Activated naive CD8-positive, alpha-beta T cell treated with anti-CD3 and anti-CD28 coated beads for 36 hours (primary cell): ENCODE data around the gene RUFY2. TPM values are rescaled to one million over a fixed set of nuclear protein-coding genes. Genes with fewer than 3 reads are reported as not detected.
A peak's percentile ranks its signal among the peaks of the same experiment; 100 is the strongest.
"Not testable (repeated sequence)": the region's sequence is repeated elsewhere in the genome, so short reads cannot be mapped to it uniquely, and the experiment has no call there.

ENCODE experiments used
- DNase-seq: peaks from one replicate; pipeline ENCODE4 v3.0.0; 2021
- H3K27ac Mint-ChIP-seq: one replicate; pipeline ENCODE4 v1.8.0; 2022; ENCODE audit warnings: mild to moderate bottlenecking, moderate library complexity, mixed read lengths
- H3K27me3 Mint-ChIP-seq: one replicate; pipeline ENCODE4 v1.8.0; 2022; ENCODE audit warnings: mild to moderate bottlenecking, mixed read lengths
- H3K36me3 Mint-ChIP-seq: one replicate; pipeline ENCODE4 v1.8.0; 2021; ENCODE audit warnings: mild to moderate bottlenecking, mixed read lengths
- H3K4me1 Mint-ChIP-seq: one replicate; pipeline ENCODE4 v1.8.0; 2021; ENCODE audit warnings: mixed read lengths
- H3K4me3 Mint-ChIP-seq: one replicate; pipeline ENCODE4 v1.8.0; 2022; ENCODE audit warnings: mild to moderate bottlenecking, moderate library complexity, mixed read lengths
- H3K9me3 Mint-ChIP-seq: one replicate; pipeline ENCODE4 v1.8.0; 2022; ENCODE audit warnings: mixed read lengths
- total RNA-seq, 2 experiments: library from RNA; stranded (reverse); gene quantifications; one replicate each; pipeline ENCODE4 v1.2.3, GENCODE V29; 2021

RUFY2 gene
- total RNA-seq, 2 experiments from 2014 or later, result 7.1 TPM

- H3K9me3 Mint-ChIP-seq, result peaks cover 15% of the 10 kb centered on the region
- no peak overlapping the region for H3K27ac Mint-ChIP-seq
- no peak overlapping the region for H3K4me3 Mint-ChIP-seq
Measured at GRCh38 chr10:68318331-68319059, 88.6 kb downstream of the RUFY2 start.

GRCh38 chr10:68315582-68315981 is 91.5 kb downstream of the RUFY2 start:
- H3K4me1 Mint-ChIP-seq, result peaks cover 11% of the 10 kb centered on the region
- no peak for DNase-seq
- no peaks in the 10 kb centered on the region for H3K27me3 Mint-ChIP-seq
- H3K27ac Mint-ChIP-seq, result no peak overlapping the region
- peaks cover 16% of the 10 kb centered on the region for H3K9me3 Mint-ChIP-seq
- H3K4me3 Mint-ChIP-seq, result no peak overlapping the region
- H3K36me3 Mint-ChIP-seq, result peaks cover 9% of the 10 kb centered on the region

More at GRCh38 chr10:68318331-68319059, 88.6 kb downstream of the RUFY2 start:
- no peaks in the 10 kb centered on the region for H3K27me3 Mint-ChIP-seq
- H3K36me3 Mint-ChIP-seq, result peaks cover 9% of the 10 kb centered on the region
- H3K4me1 Mint-ChIP-seq, result peaks cover 9% of the 10 kb centered on the region
- no peak for DNase-seq

- H3K27me3 Mint-ChIP-seq, result not testable (repeated sequence)
- Mint-ChIP-seq H3K27ac (peak overlapping the region; percentile 20), H3K9me3 (peaks cover 16% of the 10 kb centered on the region)
Measured at GRCh38 chr10:68314930-68315329, 92.1 kb downstream of the RUFY2 start.

GRCh38 chr10:68310531-68310930 is 96.5 kb downstream of the RUFY2 start:
- Mint-ChIP-seq H3K36me3 (peaks cover 1% of the 10 kb centered on the region), H3K9me3 (peaks cover 3% of the 10 kb centered on the region), H3K27ac (no peak overlapping the region), H3K4me3 (no peak overlapping the region), H3K4me1 (peaks cover 9% of the 10 kb centered on the region), H3K27me3 (no peaks in the 10 kb centered on the region)
- DNase-seq, result no peak

More at GRCh38 chr10:68314930-68315329, 92.1 kb downstream of the RUFY2 start:
- not testable (repeated sequence) for H3K36me3 Mint-ChIP-seq, H3K4me3 Mint-ChIP-seq, DNase-seq
- peaks cover 11% of the 10 kb centered on the region for H3K4me1 Mint-ChIP-seq

GRCh38 chr10:68305854-68306253 is 101.2 kb downstream of the RUFY2 start:
- Mint-ChIP-seq H3K4me1 (peaks cover 1% of the 10 kb centered on the region), H3K27ac (no peak overlapping the region), H3K27me3 (no peaks in the 10 kb centered on the region), H3K36me3 (no peaks in the 10 kb centered on the region), H3K4me3 (no peak overlapping the region), H3K9me3 (no peaks in the 10 kb centered on the region)
- DNase-seq, result no peak

- H3K27me3 Mint-ChIP-seq, result no peaks in the 10 kb centered on the region
- H3K36me3 Mint-ChIP-seq, result no peaks in the 10 kb centered on the region
- H3K4me1 Mint-ChIP-seq, result peaks cover 1% of the 10 kb centered on the region
- no peaks in the 10 kb centered on the region for H3K9me3 Mint-ChIP-seq
- H3K4me3 Mint-ChIP-seq, result no peak overlapping the region
- DNase-seq, result no peak
- no peak overlapping the region for H3K27ac Mint-ChIP-seq
Measured at GRCh38 chr10:68303849-68304412, 103.1 kb downstream of the RUFY2 start.

- no peaks in the 10 kb centered on the region for H3K36me3 Mint-ChIP-seq
- H3K27me3 Mint-ChIP-seq, result no peaks in the 10 kb centered on the region
- DNase-seq, result no peak
- H3K4me1 Mint-ChIP-seq, result peaks cover 1% of the 10 kb centered on the region
- H3K27ac Mint-ChIP-seq, result no peak overlapping the region
- no peak overlapping the region for H3K4me3 Mint-ChIP-seq
- H3K9me3 Mint-ChIP-seq, result no peaks in the 10 kb centered on the region
Measured at GRCh38 chr10:68302871-68303270, 104.2 kb downstream of the RUFY2 start.

- H3K27ac Mint-ChIP-seq, result no peak overlapping the region
- no peak overlapping the region for H3K4me3 Mint-ChIP-seq
- no peak for DNase-seq
- peaks cover 1% of the 10 kb centered on the region for H3K4me1 Mint-ChIP-seq
- no peaks in the 10 kb centered on the region for H3K9me3 Mint-ChIP-seq
- no peaks in the 10 kb centered on the region for H3K27me3 Mint-ChIP-seq
- no peaks in the 10 kb centered on the region for H3K36me3 Mint-ChIP-seq
Measured at GRCh38 chr10:68302503-68302823, 104.6 kb downstream of the RUFY2 start.

GRCh38 chr10:68301790-68302502 is 105.1 kb downstream of the RUFY2 start:
- DNase-seq, result no peak
- no peak overlapping the region for H3K27ac Mint-ChIP-seq
- no peaks in the 10 kb centered on the region for H3K36me3 Mint-ChIP-seq
- peaks cover 1% of the 10 kb centered on the region for H3K4me1 Mint-ChIP-seq
- H3K4me3 Mint-ChIP-seq, result no peak overlapping the region
- no peaks in the 10 kb centered on the region for H3K27me3 Mint-ChIP-seq
- H3K9me3 Mint-ChIP-seq, result no peaks in the 10 kb centered on the region

- Mint-ChIP-seq H3K27ac (no peak overlapping the region), H3K36me3 (no peaks in the 10 kb centered on the region), H3K27me3 (no peaks in the 10 kb centered on the region), H3K4me1 (peaks cover 1% of the 10 kb centered on the region), H3K4me3 (no peak overlapping the region), H3K9me3 (no peaks in the 10 kb centered on the region)
- DNase-seq, result no peak
Measured at GRCh38 chr10:68301301-68301700, 105.8 kb downstream of the RUFY2 start.

- H3K27me3 Mint-ChIP-seq, result no peaks in the 10 kb centered on the region
- H3K36me3 Mint-ChIP-seq, result no peaks in the 10 kb centered on the region
- no peaks in the 10 kb centered on the region for H3K9me3 Mint-ChIP-seq
- no peak for DNase-seq
- peaks cover under 1% of the 10 kb centered on the region for H3K4me1 Mint-ChIP-seq
- no peak overlapping the region for H3K4me3 Mint-ChIP-seq
- H3K27ac Mint-ChIP-seq, result no peak overlapping the region
Measured at GRCh38 chr10:68296843-68297663, 110.0 kb downstream of the RUFY2 start.

Other genes with a start within 250 kb of the RUFY2 start
- not detected for gene ATOH7, start 175.2 kb downstream of the RUFY2 start, total RNA-seq
- 100 to 1,000 TPM; 160 to 165 TPM for gene HNRNPH3, start 75.2 kb downstream of the RUFY2 start, total RNA-seq
- gene PBLD, start 74.3 kb downstream of the RUFY2 start, total RNA-seq, result 1 to 10 TPM in 1 of 2 experiments, under 1 TPM in 1; 0.70 to 1.5 TPM
- 10 to 100 TPM; 44.5 to 51.4 TPM for gene DNA2, start 64.7 kb upstream of the RUFY2 start, total RNA-seq
- gene SLC25A16, start 120.2 kb upstream of the RUFY2 start, total RNA-seq, result 10 to 100 TPM; 13.2 to 13.7 TPM
- under 1 TPM; 0.72 to 0.82 TPM for gene TET1, start 153.1 kb upstream of the RUFY2 start, total RNA-seq